WTC11 (cell line): ENCODE measurements around the gene CFDP1. TPM values are rescaled to one million over a fixed set of nuclear protein-coding genes. Genes with fewer than 3 reads are reported as not detected.

Experiments used
- ARID4B ChIP-seq: sonication (generic); formaldehyde crosslinking; IDR thresholded peaks from 2 replicates; pipeline ENCODE4 v1.8.0; 2023; ENCODE audit warnings: missing genetic modification reagents, mild to moderate bottlenecking, borderline replicate concordance
- ATF6 ChIP-seq: sonication (generic); formaldehyde crosslinking; IDR thresholded peaks from 2 replicates; pipeline ENCODE4 v1.8.1; 2023; ENCODE audit warnings: mild to moderate bottlenecking, missing genetic modification reagents
- CREM ChIP-seq: sonication (generic); formaldehyde crosslinking; IDR thresholded peaks from 2 replicates; pipeline ENCODE4 v1.8.1; 2022; ENCODE audit warnings: mild to moderate bottlenecking, missing genetic modification reagents, moderate library complexity
- ETV6 ChIP-seq: sonication (generic); formaldehyde crosslinking; IDR thresholded peaks from 2 replicates; pipeline ENCODE4 v1.8.1; 2022; ENCODE audit warnings: mild to moderate bottlenecking, missing genetic modification reagents
- FOXJ3 ChIP-seq: sonication (generic); formaldehyde crosslinking; IDR thresholded peaks from 2 replicates; pipeline ENCODE4 v1.9.0; 2021; ENCODE audit warnings: missing genetic modification reagents, mild to moderate bottlenecking, borderline replicate concordance
- FOXP4 ChIP-seq: sonication (generic); formaldehyde crosslinking; IDR thresholded peaks from 2 replicates; pipeline ENCODE4 v1.8.0; 2022; ENCODE audit warnings: mild to moderate bottlenecking, missing genetic modification reagents
- GRHL2 ChIP-seq: fragments of 250-450 bp; sonication (Bioruptor Pico); IDR thresholded peaks from 2 replicates; pipeline ENCODE4 v1.8.0; 2022; ENCODE audit warnings: mild to moderate bottlenecking, moderate library complexity; ENCODE audit not compliant: insufficient replicate concordance, severe bottlenecking
- MYBL2 ChIP-seq: sonication (generic); formaldehyde crosslinking; IDR thresholded peaks from 2 replicates; pipeline ENCODE4 v1.8.1; 2023; ENCODE audit warnings: mild to moderate bottlenecking, moderate library complexity, missing genetic modification reagents
- NFATC4 ChIP-seq: fragments of 250-450 bp; sonication (Bioruptor Pico); IDR thresholded peaks from 2 replicates; pipeline ENCODE4 v1.9.0; 2021; ENCODE audit warnings: mild to moderate bottlenecking
- NFYB ChIP-seq: sonication (generic); formaldehyde crosslinking; conservative IDR thresholded peaks from 2 replicates; pipeline ENCODE4 v1.8.0; 2022; ENCODE audit warnings: low read depth, missing genetic modification reagents
- NR1H2 ChIP-seq: sonication (generic); formaldehyde crosslinking; IDR thresholded peaks from 2 replicates; pipeline ENCODE4 v1.9.0; 2021; ENCODE audit warnings: mild to moderate bottlenecking, moderate library complexity, missing genetic modification reagents
- PRRX2 ChIP-seq: fragments of 250-450 bp; sonication (Bioruptor Pico); IDR thresholded peaks from 2 replicates; pipeline ENCODE4 v1.8.0; 2021; ENCODE audit warnings: mild to moderate bottlenecking
- SMAD3 ChIP-seq: sonication (generic); formaldehyde crosslinking; IDR thresholded peaks from 2 replicates; pipeline ENCODE4 v1.8.0; 2022; ENCODE audit warnings: missing genetic modification reagents, mild to moderate bottlenecking, borderline replicate concordance
- TEAD4 ChIP-seq: sonication (generic); formaldehyde crosslinking; IDR thresholded peaks from 2 replicates; pipeline ENCODE4 v1.8.0; 2022; ENCODE audit warnings: mild to moderate bottlenecking, missing genetic modification reagents
- TP53 ChIP-seq: sonication (generic); formaldehyde crosslinking; IDR thresholded peaks from 2 replicates; pipeline ENCODE4 v1.8.1; 2023; ENCODE audit warnings: mild to moderate bottlenecking, missing genetic modification reagents
- ZMAT4 ChIP-seq: fragments of 250-450 bp; sonication (Bioruptor Pico); IDR thresholded peaks from 2 replicates; pipeline ENCODE4 v1.9.0; 2021; ENCODE audit warnings: mild to moderate bottlenecking
- ZNF219 ChIP-seq: sonication (generic); formaldehyde crosslinking; IDR thresholded peaks from 2 replicates; pipeline ENCODE4 v1.8.0; 2023; ENCODE audit warnings: missing genetic modification reagents, mild to moderate bottlenecking, borderline replicate concordance
- ZNF232 ChIP-seq: sonication (generic); formaldehyde crosslinking; IDR thresholded peaks from 2 replicates; pipeline ENCODE4 v1.8.0; 2022; ENCODE audit warnings: mild to moderate bottlenecking, missing genetic modification reagents
- ZNF317 ChIP-seq: sonication (generic); formaldehyde crosslinking; IDR thresholded peaks from 2 replicates; pipeline ENCODE4 v1.8.1; 2023; ENCODE audit warnings: low read depth, mild to moderate bottlenecking, moderate library complexity, missing genetic modification reagents, borderline replicate concordance
- ZNF396 ChIP-seq: fragments of 250-450 bp; sonication (Bioruptor Pico); IDR thresholded peaks from 2 replicates; pipeline ENCODE4 v1.8.0; 2021; ENCODE audit warnings: mild to moderate bottlenecking, moderate library complexity, borderline replicate concordance
- ZNF671 ChIP-seq: fragments of 250-450 bp; sonication (Bioruptor Pico); IDR thresholded peaks from 2 replicates; pipeline ENCODE4 v1.8.0; 2021; ENCODE audit warnings: mild to moderate bottlenecking
- total RNA-seq: library from RNA; stranded (reverse); gene quantifications from 3 replicates; pipeline ENCODE4 v1.2.3, GENCODE V29; 2021
- TF ChIP-seq, protein P1 (sequence below): fragments of 250-450 bp; sonication (Bioruptor Pico); IDR thresholded peaks from 2 replicates; pipeline ENCODE4 v1.9.0; 2021; ENCODE audit warnings: mild to moderate bottlenecking, borderline replicate concordance
- TF ChIP-seq, protein P2 (sequence below): sonication (generic); formaldehyde crosslinking; IDR thresholded peaks from 2 replicates; pipeline ENCODE4 v1.8.1; 2022; ENCODE audit warnings: mild to moderate bottlenecking, missing genetic modification reagents, moderate library complexity, borderline replicate concordance

CFDP1 gene
- total RNA-seq, 1 experiment from 2014 or later: 79.2 TPM

GRCh38 chr16:75432828-75433731 is at the start of gene CFDP1 (continued):
- TF ChIP-seq, protein P1, sequence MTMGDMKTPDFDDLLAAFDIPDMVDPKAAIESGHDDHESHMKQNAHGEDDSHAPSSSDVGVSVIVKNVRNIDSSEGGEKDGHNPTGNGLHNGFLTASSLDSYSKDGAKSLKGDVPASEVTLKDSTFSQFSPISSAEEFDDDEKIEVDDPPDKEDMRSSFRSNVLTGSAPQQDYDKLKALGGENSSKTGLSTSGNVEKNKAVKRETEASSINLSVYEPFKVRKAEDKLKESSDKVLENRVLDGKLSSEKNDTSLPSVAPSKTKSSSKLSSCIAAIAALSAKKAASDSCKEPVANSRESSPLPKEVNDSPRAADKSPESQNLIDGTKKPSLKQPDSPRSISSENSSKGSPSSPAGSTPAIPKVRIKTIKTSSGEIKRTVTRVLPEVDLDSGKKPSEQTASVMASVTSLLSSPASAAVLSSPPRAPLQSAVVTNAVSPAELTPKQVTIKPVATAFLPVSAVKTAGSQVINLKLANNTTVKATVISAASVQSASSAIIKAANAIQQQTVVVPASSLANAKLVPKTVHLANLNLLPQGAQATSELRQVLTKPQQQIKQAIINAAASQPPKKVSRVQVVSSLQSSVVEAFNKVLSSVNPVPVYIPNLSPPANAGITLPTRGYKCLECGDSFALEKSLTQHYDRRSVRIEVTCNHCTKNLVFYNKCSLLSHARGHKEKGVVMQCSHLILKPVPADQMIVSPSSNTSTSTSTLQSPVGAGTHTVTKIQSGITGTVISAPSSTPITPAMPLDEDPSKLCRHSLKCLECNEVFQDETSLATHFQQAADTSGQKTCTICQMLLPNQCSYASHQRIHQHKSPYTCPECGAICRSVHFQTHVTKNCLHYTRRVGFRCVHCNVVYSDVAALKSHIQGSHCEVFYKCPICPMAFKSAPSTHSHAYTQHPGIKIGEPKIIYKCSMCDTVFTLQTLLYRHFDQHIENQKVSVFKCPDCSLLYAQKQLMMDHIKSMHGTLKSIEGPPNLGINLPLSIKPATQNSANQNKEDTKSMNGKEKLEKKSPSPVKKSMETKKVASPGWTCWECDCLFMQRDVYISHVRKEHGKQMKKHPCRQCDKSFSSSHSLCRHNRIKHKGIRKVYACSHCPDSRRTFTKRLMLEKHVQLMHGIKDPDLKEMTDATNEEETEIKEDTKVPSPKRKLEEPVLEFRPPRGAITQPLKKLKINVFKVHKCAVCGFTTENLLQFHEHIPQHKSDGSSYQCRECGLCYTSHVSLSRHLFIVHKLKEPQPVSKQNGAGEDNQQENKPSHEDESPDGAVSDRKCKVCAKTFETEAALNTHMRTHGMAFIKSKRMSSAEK (CRISPR knock-in tag): no peak
- no peak for TF ChIP-seq ZNF671 (CRISPR knock-in tag)
- no peak for TF ChIP-seq PRRX2
- no peak for TF ChIP-seq ATF6 (CRISPR knock-in tag)
- TF ChIP-seq TP53: peak; percentile 89
- peak; percentile 84; the same call in 1 of the 2 replicates for TF ChIP-seq ZNF219 (CRISPR knock-in tag)
- TF ChIP-seq ARID4B (CRISPR knock-in tag): peak; percentile 96
- peak; percentile 64; the same call in 1 of the 2 replicates for TF ChIP-seq MYBL2
- peak; percentile 4 for TF ChIP-seq NFYB (CRISPR knock-in tag)
- TF ChIP-seq GRHL2 (CRISPR knock-in tag): no peak
- TF ChIP-seq NFATC4: no peak
- no peak for TF ChIP-seq ZNF396 (CRISPR knock-in tag)
- TF ChIP-seq ZMAT4: no peak
- TF ChIP-seq ZNF232 (CRISPR knock-in tag): peak; percentile 86
- peak; percentile 55; the same call in 1 of the 2 replicates for TF ChIP-seq TEAD4
- TF ChIP-seq, protein P2, sequence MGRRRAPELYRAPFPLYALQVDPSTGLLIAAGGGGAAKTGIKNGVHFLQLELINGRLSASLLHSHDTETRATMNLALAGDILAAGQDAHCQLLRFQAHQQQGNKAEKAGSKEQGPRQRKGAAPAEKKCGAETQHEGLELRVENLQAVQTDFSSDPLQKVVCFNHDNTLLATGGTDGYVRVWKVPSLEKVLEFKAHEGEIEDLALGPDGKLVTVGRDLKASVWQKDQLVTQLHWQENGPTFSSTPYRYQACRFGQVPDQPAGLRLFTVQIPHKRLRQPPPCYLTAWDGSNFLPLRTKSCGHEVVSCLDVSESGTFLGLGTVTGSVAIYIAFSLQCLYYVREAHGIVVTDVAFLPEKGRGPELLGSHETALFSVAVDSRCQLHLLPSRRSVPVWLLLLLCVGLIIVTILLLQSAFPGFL (CRISPR knock-in tag): peak; percentile 90; the same call in 1 of the 2 replicates
- TF ChIP-seq ZNF317 (CRISPR knock-in tag): no peak; the same call in 1 of the 2 replicates
- peak; percentile 84; the same call in 1 of the 2 replicates for TF ChIP-seq FOXP4 (CRISPR knock-in tag)
- TF ChIP-seq FOXJ3: no peak
- peak; percentile 90 for TF ChIP-seq ETV6 (CRISPR knock-in tag)
- TF ChIP-seq CREM: peak; percentile 24; the same call in 1 of the 2 replicates
- no peak for TF ChIP-seq SMAD3 (CRISPR knock-in tag)
- 0 out of 2 replicates have a peak, but pooled peaks have one; percentile 49 for TF ChIP-seq NR1H2 (CRISPR knock-in tag)
